OCI-LY1 (cell line): ENCODE results near the gene ZBTB17.

Experiments
- H2AFZ ChIP-seq: fragments of 200-600 bp; sonication (generic), shearing (Covaris generic); 2 replicates; pipeline ENCODE4 v1.6.0; 2014; ENCODE audit warnings: antibody characterized with exemption, mild to moderate bottlenecking, low read length
- H3F3A ChIP-seq: fragments of 200-600 bp; sonication (generic), shearing (Covaris generic); 2 replicates; pipeline ENCODE4 v1.6.0; 2014; ENCODE audit warnings: mild to moderate bottlenecking, antibody characterized with exemption, low read length, moderate library complexity; ENCODE audit not compliant: insufficient read depth
- H3K27ac ChIP-seq: fragments of 200-600 bp; sonication (generic); 2 replicates; pipeline ENCODE4 v1.5.1; 2014; ENCODE audit warnings: low read length, mixed run types, mild to moderate bottlenecking, low read depth; ENCODE audit not compliant: poor library complexity, severe bottlenecking
- H3K27me3 ChIP-seq: fragments of 200-600 bp; sonication (generic); 2 replicates; pipeline ENCODE4 v1.6.0; 2014; ENCODE audit warnings: antibody characterized with exemption, mild to moderate bottlenecking, low read length, moderate library complexity; ENCODE audit not compliant: insufficient read depth
- H3K36me3 ChIP-seq: fragments of 200-600 bp; sonication (generic); 2 replicates; pipeline ENCODE4 v1.6.1; 2014; ENCODE audit warnings: mild to moderate bottlenecking, antibody characterized with exemption, low read length, moderate library complexity, mixed read lengths; ENCODE audit not compliant: insufficient read depth
- H3K4me1 ChIP-seq: fragments of 200-600 bp; sonication (generic); 2 replicates; pipeline ENCODE4 v1.5.1; 2014; ENCODE audit warnings: mild to moderate bottlenecking, low read length, moderate library complexity; ENCODE audit not compliant: insufficient read depth, severe bottlenecking
- H3K4me2 ChIP-seq: fragments of 200-600 bp; sonication (generic), shearing (Covaris generic); 2 replicates; pipeline ENCODE4 v1.6.1; 2014; ENCODE audit warnings: low read length
- H3K4me3 ChIP-seq: fragments of 200-600 bp; sonication (generic); 2 replicates; pipeline ENCODE4 v1.5.1; 2014; ENCODE audit warnings: low read length, low read depth, mild to moderate bottlenecking, mixed read lengths; ENCODE audit not compliant: poor library complexity, severe bottlenecking
- H3K79me2 ChIP-seq: fragments of 200-600 bp; shearing (Covaris generic); 2 replicates; pipeline ENCODE4 v1.6.1; 2016; ENCODE audit warnings: mixed run types, low read length, mixed read lengths; ENCODE audit not compliant: insufficient read depth
- H3K9ac ChIP-seq: fragments of 200-600 bp; sonication (generic), shearing (Covaris generic); 2 replicates; pipeline ENCODE4 v1.6.1; 2014; ENCODE audit warnings: mild to moderate bottlenecking, low read length, mixed read lengths
- H3K9me2 ChIP-seq: fragments of 200-600 bp; sonication (generic), shearing (Covaris generic); 2 replicates; pipeline ENCODE4 v1.6.1; 2014; ENCODE audit warnings: low read depth, mild to moderate bottlenecking, low read length, mixed read lengths
- H3K9me3 ChIP-seq: fragments of 200-600 bp; shearing (Covaris generic); 2 replicates; pipeline ENCODE4 v1.6.1; 2014; ENCODE audit warnings: low read length, mixed read lengths
- H4K20me1 ChIP-seq: fragments of 200-600 bp; sonication (generic), shearing (Covaris generic); 2 replicates; pipeline ENCODE4 v1.6.0; 2016; ENCODE audit warnings: mild to moderate bottlenecking, low read length; ENCODE audit not compliant: insufficient read depth
- EZH2 ChIP-seq: fragments of 200-600 bp; sonication (generic), shearing (Covaris generic); IDR thresholded peaks from 2 replicates; pipeline ENCODE4 v1.8.0; 2017; ENCODE audit warnings: borderline replicate concordance, mixed run types, mild to moderate bottlenecking, antibody characterized with exemption, low read length, moderate library complexity, mixed read lengths
- TF ChIP-seq, protein P1 (sequence below): fragments of 200-600 bp; sonication (generic), shearing (Covaris generic); IDR thresholded peaks from 2 replicates; pipeline ENCODE4 v1.5.1; 2017; ENCODE audit warnings: mild to moderate bottlenecking, antibody characterized with exemption, low read length, moderate library complexity, mixed read lengths

Gene ZBTB17

DNA sequence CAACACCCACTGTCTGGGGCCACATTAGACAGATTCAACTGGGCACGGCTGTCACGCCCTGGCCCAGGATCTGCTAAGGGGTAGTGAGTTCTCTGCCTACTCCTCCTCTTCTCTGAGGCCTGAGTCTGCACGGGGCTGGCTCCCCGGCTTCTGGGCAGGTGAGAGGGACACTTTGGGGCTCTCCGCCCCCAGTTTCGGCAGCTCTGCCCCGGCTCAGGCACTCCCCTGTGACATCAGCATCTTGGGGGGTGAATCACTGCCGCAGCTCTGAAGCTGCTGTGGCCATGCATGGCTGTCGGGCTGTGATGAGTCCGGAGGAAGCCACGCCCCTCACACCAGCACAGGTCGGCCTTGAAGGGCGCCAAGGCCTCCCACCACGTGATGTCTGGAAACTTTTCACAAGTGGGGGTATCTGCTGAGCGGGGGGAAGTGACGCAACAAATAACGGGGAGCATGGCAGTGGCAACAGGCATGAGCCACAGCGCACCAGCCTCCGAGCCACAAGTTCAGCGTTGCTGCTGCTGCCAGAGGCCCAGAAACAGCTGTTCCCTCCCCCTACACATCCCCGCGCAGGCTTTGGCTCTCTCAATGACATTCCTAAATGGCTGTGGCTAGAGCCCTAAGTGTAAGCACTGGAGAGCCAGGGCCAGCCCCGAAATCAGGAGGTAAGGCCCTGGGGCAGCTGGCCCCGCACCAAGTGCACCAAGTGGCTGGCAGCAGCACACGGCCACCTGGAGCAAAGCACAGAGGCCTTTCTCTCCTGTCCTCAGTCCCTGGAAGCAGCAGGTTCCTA is 26.3 kb downstream of the ZBTB17 start:
- TF ChIP-seq, protein P1, sequence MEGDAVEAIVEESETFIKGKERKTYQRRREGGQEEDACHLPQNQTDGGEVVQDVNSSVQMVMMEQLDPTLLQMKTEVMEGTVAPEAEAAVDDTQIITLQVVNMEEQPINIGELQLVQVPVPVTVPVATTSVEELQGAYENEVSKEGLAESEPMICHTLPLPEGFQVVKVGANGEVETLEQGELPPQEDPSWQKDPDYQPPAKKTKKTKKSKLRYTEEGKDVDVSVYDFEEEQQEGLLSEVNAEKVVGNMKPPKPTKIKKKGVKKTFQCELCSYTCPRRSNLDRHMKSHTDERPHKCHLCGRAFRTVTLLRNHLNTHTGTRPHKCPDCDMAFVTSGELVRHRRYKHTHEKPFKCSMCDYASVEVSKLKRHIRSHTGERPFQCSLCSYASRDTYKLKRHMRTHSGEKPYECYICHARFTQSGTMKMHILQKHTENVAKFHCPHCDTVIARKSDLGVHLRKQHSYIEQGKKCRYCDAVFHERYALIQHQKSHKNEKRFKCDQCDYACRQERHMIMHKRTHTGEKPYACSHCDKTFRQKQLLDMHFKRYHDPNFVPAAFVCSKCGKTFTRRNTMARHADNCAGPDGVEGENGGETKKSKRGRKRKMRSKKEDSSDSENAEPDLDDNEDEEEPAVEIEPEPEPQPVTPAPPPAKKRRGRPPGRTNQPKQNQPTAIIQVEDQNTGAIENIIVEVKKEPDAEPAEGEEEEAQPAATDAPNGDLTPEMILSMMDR: no peak
- no peak for TF ChIP-seq EZH2
- Histone ChIP-seq H3K4me1 (peaks cover 44% of the 10 kb centered on the region), H3K27ac (peak overlapping the region; percentile 90), H3K4me2 (peak overlapping the region; percentile 51), H3F3A (no peaks in the 10 kb centered on the region), H3K4me3 (peak overlapping the region; percentile 22), H4K20me1 (no peaks in the 10 kb centered on the region), H3K9me3 (no peaks in the 10 kb centered on the region), H2AFZ (no peak overlapping the region), H3K9me2 (no peaks in the 10 kb centered on the region), H3K27me3 (no peaks in the 10 kb centered on the region), H3K79me2 (no peaks in the 10 kb centered on the region), H3K9ac (peak overlapping the region; percentile 67), H3K36me3 (peaks cover 47% of the 10 kb centered on the region)

DNA sequence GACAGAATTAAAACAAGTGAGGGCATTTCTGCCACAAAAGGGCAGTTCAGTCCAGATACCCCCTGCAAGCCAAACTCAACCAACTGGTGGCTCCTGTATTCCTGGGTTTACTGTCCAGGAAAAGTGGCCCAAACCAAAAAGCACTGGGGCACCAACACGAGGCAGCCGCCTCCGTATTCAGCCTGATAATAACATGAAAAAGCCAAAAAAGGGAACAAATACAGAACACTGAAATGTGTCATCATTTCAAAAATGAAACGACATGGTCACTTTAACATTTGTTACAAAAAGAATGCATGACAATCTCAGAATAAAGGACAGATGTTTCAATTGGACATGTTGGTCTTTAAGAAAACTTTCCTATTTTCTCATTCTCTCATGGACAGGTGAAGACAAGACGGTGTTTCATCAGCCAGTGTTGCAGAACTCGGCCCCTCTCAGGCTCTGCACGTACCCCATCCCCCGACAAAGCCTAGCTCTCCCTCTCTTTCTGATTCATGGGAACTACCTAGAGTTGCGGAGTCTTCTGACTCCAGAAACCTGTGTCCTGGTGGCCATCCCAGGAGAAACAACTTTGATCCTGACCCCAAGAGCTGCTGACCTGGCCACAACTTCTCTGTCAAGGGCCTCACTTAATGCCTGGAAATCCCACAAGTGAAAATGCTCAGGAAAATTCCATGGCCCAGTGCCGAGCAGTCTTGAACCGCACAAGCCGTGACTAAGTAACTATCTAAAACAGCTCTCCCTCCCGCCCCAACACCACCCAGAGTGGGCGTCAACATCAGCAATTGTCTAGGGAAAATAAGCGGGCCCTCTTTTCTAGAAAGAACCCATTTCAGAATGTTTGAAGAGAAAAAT is 27.1 kb downstream of the ZBTB17 start:
- H3K36me3 ChIP-seq: peaks cover 51% of the 10 kb centered on the region
- H3K4me2 ChIP-seq: peak overlapping the region; percentile 51
- H3K9me2 ChIP-seq: no peaks in the 10 kb centered on the region
- H3K4me3 ChIP-seq: peak overlapping the region; percentile 12
- TF ChIP-seq, protein P1: no peak
- TF ChIP-seq EZH2: no peak
- no peaks in the 10 kb centered on the region for H4K20me1 ChIP-seq
- H3K27ac ChIP-seq: peak overlapping the region; percentile 90
- H3K27me3 ChIP-seq: no peaks in the 10 kb centered on the region
- no peaks in the 10 kb centered on the region for H3F3A ChIP-seq
- H3K4me1 ChIP-seq: peaks cover 44% of the 10 kb centered on the region
- H2AFZ ChIP-seq: no peak overlapping the region
- H3K9me3 ChIP-seq: no peaks in the 10 kb centered on the region
- no peaks in the 10 kb centered on the region for H3K79me2 ChIP-seq
- peak overlapping the region; percentile 67 for H3K9ac ChIP-seq

DNA sequence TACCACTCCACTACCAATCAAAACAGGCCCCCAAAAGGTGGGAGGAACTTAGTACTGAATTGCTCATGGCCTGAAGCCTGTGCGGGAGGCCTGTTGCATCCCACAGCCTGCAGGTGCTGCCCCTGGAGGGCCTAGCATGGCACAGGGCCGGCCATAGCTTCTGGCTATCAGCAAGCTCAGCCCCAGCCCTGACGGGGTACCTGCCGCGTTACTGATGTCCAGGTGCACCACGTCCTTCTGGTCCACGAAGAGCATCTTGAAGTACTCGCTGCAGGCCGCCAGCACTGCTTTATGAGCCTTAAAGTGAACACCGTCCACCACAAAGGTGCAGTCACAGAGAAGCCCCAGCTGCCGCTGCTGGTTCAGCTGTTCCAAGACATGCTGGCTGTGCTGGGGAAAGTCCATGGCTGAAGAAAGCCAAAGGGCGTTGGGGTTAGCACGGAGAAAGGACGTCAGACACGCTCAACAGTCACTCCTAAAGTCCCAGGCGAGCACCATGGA is 27.8 kb downstream of the ZBTB17 start:
- Histone ChIP-seq H3K36me3 (peaks cover 58% of the 10 kb centered on the region), H3F3A (no peaks in the 10 kb centered on the region), H3K79me2 (no peaks in the 10 kb centered on the region), H4K20me1 (no peaks in the 10 kb centered on the region), H3K9me3 (no peaks in the 10 kb centered on the region), H3K9me2 (no peaks in the 10 kb centered on the region), H3K4me3 (no peak overlapping the region), H2AFZ (no peak overlapping the region), H3K27me3 (no peaks in the 10 kb centered on the region), H3K27ac (peak overlapping the region; percentile 90), H3K4me1 (peaks cover 44% of the 10 kb centered on the region), H3K4me2 (no peak overlapping the region; the same call in 1 of the 2 replicates), H3K9ac (peak overlapping the region; percentile 67; the same call in 1 of the 2 replicates)
- no peak for TF ChIP-seq EZH2
- TF ChIP-seq, protein P1: no peak
